Measurements from ENCODE around the gene HOXA10. TPM values are rescaled to one million over a fixed set of nuclear protein-coding genes. Genes with fewer than 3 reads are reported as not detected.

The HOXA10 gene
- total RNA-seq, 3 donors from 2014 or later: 2.3 to 21.1 (median 5.2) TPM

- intact Hi-C loops (cut with DNase I; ENCODE audit: low total_unique reads): loop anchor here (10.0 kb wide), 1 partner anchor 952 kb away; the partner anchor contains the start of genes CBX3 and HNRNPA2B1
- peak within 1 kb of the TSS; percentile 91 to 96 for H3K27ac ChIP-seq
- peaks cover 5 to 9% of the 10 kb centered on the region in 2 donors for H3K4me1 ChIP-seq
Measured at GRCh38 chr7:27156508-27156898, 17.6 kb downstream of the HOXA10 start, which contains the start of gene HOXA7. HOXA7 (minus strand) TSS chr7:27156675; CDS start chr7:27156545, 130 bp downstream.

DNA sequence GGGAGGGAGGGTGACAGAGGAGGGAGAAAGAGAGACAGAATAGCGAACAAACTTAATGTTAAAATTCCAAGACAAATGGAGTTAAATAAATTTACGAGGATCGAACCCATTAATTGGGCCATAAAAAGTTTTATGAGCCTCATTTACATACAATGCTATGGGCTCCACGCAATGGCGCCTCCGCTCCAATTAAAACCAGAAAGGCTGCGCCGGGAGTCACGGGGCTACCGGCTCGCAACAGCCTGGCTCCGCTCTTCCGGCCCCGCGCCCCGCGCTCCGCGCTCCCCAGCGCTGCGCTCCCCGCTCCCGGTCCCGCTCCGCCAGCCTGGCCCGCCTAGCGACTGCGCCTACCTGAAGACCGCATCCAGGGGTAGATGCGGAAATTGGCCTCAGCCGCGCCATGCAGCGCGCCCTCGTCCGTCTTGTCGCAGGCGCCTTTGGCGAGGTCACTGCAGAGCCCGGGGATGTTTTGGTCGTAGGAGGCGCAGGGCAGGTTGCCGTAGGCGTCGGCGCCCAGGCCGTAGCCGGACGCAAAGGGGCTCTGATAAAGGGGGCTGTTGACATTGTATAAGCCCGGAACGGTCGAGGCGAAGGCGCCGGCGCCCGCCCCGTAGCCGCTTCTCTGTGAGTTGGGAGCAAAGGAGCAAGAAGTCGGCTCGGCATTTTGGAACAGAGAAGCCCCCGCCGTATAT, 18.2 kb downstream of the HOXA10 start:
- Histone ChIP-seq H3K27ac (peak overlapping the region; percentile 91 to 96), H3K9me3 (no peaks in the 10 kb centered on the region), H3K27me3 (peaks cover 7 to 45% of the 10 kb centered on the region in 2 donors), H3K4me3 (peak overlapping the region; percentile 65 to 93 (median 67)), H3K36me3 (no peaks in the 10 kb centered on the region), H3K4me1 (peaks cover 5 to 9% of the 10 kb centered on the region in 2 donors)
- DNase-seq (ENCODE audit: low spot score in 2 of 2): peak; percentile 19 to 49
- no peak for TF ChIP-seq CTCF (IDR thresholded peaks at IDR 0.05)
- peak in 2 of 3 donors; percentile 34 to 68 for TF ChIP-seq POLR2AphosphoS5 (IDR thresholded peaks at IDR 0.05)
- intact Hi-C loops (cut with DNase I; ENCODE audit: low total_unique reads): loop anchor here (10.0 kb wide), 1 partner anchor 951 kb away; the partner anchor contains the start of genes CBX3 and HNRNPA2B1

More at GRCh38 chr7:27156508-27156898, 17.6 kb downstream of the HOXA10 start, which contains the start of gene HOXA7:
- DNase-seq (ENCODE audit: low spot score in 2 of 2): peak; percentile 74 to 80
- TF ChIP-seq CTCF (IDR thresholded peaks at IDR 0.05): no peak
- peak in 1 of 3 donors; percentile 12 for TF ChIP-seq POLR2AphosphoS5 (IDR thresholded peaks at IDR 0.05)
- Histone ChIP-seq H3K4me3 (peak within 1 kb of the TSS; percentile 65 to 93 (median 67)), H3K36me3 (no peaks in the 10 kb centered on the region), H3K9me3 (no peaks in the 10 kb centered on the region), H3K27me3 (peaks cover 7 to 45% of the 10 kb centered on the region in 2 donors)

DNA sequence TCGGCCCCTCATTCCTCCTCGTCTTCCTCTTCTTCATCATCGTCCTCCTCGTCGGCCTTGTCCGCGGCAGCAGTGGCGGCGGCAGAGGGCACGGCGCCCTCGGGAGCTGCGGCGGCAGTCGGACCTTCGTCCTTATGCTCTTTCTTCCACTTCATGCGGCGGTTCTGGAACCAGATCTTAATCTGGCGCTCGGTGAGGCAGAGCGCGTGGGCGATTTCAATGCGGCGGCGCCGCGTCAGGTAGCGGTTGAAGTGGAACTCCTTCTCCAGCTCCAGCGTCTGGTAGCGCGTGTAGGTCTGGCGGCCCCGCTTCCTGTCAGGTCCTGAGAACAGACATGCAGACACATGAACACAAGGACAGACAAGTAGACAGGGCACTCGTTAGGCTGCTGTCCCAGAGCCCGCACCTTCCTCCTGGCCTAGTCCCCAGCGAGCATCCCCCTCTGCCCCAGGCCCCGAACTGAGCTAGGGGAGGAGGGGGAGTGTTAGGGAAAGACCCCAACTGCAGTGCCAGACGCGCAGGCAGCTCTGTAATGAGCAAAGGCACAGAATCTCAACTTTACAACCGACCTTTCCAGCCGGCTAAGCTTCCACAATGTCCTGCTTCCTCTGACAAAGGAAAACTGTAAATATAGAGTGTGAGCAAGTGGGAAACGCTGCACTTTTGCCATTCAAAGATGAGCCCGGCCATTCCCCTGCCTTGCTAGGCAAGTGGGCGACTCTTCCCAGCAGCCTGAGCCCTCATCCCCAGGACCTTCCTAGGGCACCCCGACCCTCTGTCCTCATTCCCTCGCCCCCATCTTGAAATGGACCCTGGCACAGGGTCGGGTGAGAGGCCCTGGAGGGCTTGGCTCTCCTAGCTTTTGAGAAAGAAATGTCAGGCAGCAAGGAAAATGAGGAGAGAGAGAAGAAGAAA, 19.0 kb downstream of the HOXA10 start:
- H3K9me3 ChIP-seq: no peaks in the 10 kb centered on the region
- intact Hi-C loops (cut with DNase I; ENCODE audit: low total_unique reads): loop anchor here (10.0 kb wide), 1 partner anchor 950 kb away; the partner anchor contains the start of genes CBX3 and HNRNPA2B1
- TF ChIP-seq POLR2AphosphoS5 (IDR thresholded peaks at IDR 0.05) (no peak), CTCF (IDR thresholded peaks at IDR 0.05) (no peak), POLR2A (IDR thresholded peaks at IDR 0.05) (no peak)
- DNase-seq (ENCODE audit: low spot score in 2 of 2): peak; percentile 47 to 51
- peaks cover 7 to 45% of the 10 kb centered on the region in 2 donors for H3K27me3 ChIP-seq
- peak overlapping the region; percentile 65 to 93 (median 67) for H3K4me3 ChIP-seq
- H3K36me3 ChIP-seq: no peaks in the 10 kb centered on the region
- H3K4me1 ChIP-seq: peaks cover 5 to 9% of the 10 kb centered on the region in 2 donors
- H3K27ac ChIP-seq: peak overlapping the region; percentile 91 to 96

DNA sequence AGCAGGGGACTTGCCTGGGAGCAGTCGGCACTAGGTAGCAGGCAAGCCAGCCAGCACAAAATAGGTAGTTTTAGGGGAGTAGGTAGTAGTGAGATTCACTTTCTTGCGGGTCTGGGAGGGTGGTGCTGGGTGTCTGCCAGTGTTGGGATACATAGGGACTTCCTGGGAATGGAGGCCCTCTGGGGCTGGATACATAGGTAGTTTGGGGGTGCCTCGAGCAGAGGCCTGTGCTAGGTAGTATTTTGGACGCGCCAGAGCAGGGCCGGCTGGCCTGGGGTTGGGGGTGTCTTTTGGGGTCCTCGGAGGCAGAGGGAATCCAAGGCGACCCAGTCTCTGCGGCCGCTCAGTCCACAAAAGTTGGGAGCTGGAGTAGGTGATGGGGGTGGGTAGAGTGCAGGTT, 19.8 kb downstream of the HOXA10 start:
- H3K9me3 ChIP-seq: no peaks in the 10 kb centered on the region
- peaks cover 5 to 9% of the 10 kb centered on the region in 2 donors for H3K4me1 ChIP-seq
- peak overlapping the region in 2 of 3 donors; percentile 65 to 93 for H3K4me3 ChIP-seq
- DNase-seq (ENCODE audit: low spot score in 2 of 2): peak in 1 of 2 donors; percentile 37
- TF ChIP-seq POLR2AphosphoS5 (IDR thresholded peaks at IDR 0.05) (no peak), POLR2A (IDR thresholded peaks at IDR 0.05) (no peak), CTCF (IDR thresholded peaks at IDR 0.05) (no peak)
- no peaks in the 10 kb centered on the region for H3K36me3 ChIP-seq
- H3K27me3 ChIP-seq: peaks cover 7 to 39% of the 10 kb centered on the region in 2 donors
- intact Hi-C loops (cut with DNase I; ENCODE audit: low total_unique reads): loop anchor here (10.0 kb wide), 1 partner anchor 950 kb away; the partner anchor contains the start of genes CBX3 and HNRNPA2B1
- H3K27ac ChIP-seq: peak overlapping the region; percentile 40 to 96

Data from breast epithelium (tissue), 4 donors.